IMR-90 (cell line): ENCODE results near the gene WAC. TPM values are rescaled to one million over a fixed set of nuclear protein-coding genes. Genes with fewer than 3 reads are reported as not detected.

Source experiments
- ATAC-seq: fragments of 200-7000 bp; cut with Tn5 transposase; 2 replicates; pipeline ENCODE4 v1.9.1; 2020; ENCODE audit warnings: low read depth, mild to moderate bottlenecking, moderate library complexity
- BruUV-seq: library from RNA; stranded (reverse); fragments of 400-500 nt; replicated peaks from 2 replicates; lab custom pipeline; 2021; lab: Mats Ljungman, UMichigan
- CTCF ChIA-PET: fragments of 300-600 bp; formaldehyde crosslinking; extraction: SDS; loops from one replicate; lab custom pipeline; 2021; ENCODE audit warnings: antibody characterized with exemption; lab: Yijun Ruan, JAX
- POLR2A ChIA-PET: fragments of 300-600 bp; sonication (Branson Sonifier 250); formaldehyde crosslinking; loops from one replicate; lab custom pipeline; 2022; ENCODE audit warnings: antibody characterized with exemption; ENCODE audit not compliant: unreplicated experiment; lab: Charles Lee
- DNase-seq: peaks from one replicate; pipeline ENCODE4 v3.0.0; 2013
- H2AFZ ChIP-seq: replicated peaks from 2 replicates; pipeline ENCODE3; 2013; ENCODE audit warnings: low read length, mild to moderate bottlenecking; ENCODE audit not compliant: poor library complexity
- H2AK5ac ChIP-seq: 2 replicates; pipeline ENCODE4 v1.6.1; 2013; ENCODE audit warnings: low read depth, low read length, inconsistent platforms
- H2AK9ac ChIP-seq: replicated peaks from 2 replicates; pipeline ENCODE3; 2013; ENCODE audit warnings: mild to moderate bottlenecking, low read depth, low read length, moderate library complexity; ENCODE audit not compliant: poor library complexity
- H2BK120ac ChIP-seq: 2 replicates; pipeline ENCODE4 v1.6.1; 2013; ENCODE audit warnings: low read depth, low read length, inconsistent platforms
- H2BK15ac ChIP-seq: 3 replicates; pipeline ENCODE4 v1.6.1; 2013; ENCODE audit warnings: low read depth, low read length, inconsistent platforms
- H2BK20ac ChIP-seq: 2 replicates; pipeline ENCODE4 v1.6.1; 2013; ENCODE audit warnings: low read depth, mild to moderate bottlenecking, inconsistent platforms, low read length, moderate library complexity
- H2BK5ac ChIP-seq: 2 replicates; pipeline ENCODE4 v1.6.1; 2013; ENCODE audit warnings: mild to moderate bottlenecking, low read depth, low read length, inconsistent platforms; ENCODE audit not compliant: poor library complexity, severe bottlenecking
- H3K14ac ChIP-seq: replicated peaks from 2 replicates; pipeline ENCODE4 v1.6.1; 2013; ENCODE audit warnings: low read depth, low read length, inconsistent platforms
- H3K18ac ChIP-seq: 2 replicates; pipeline ENCODE4 v1.6.1; 2013; ENCODE audit warnings: low read depth, low read length, control low read depth
- H3K23ac ChIP-seq: 2 replicates; pipeline ENCODE4 v1.6.1; 2013; ENCODE audit warnings: low read depth, low read length, inconsistent platforms
- H3K27ac ChIP-seq: 2 replicates; pipeline ENCODE4 v1.5.1; 2013; ENCODE audit warnings: mild to moderate bottlenecking, control low read depth, low read length; ENCODE audit not compliant: insufficient read depth
- H3K27me3 ChIP-seq: 2 replicates; pipeline ENCODE4 v1.6.1; 2013; ENCODE audit warnings: low read length; ENCODE audit not compliant: control insufficient read depth, insufficient read depth
- H3K36me3 ChIP-seq: 2 replicates; pipeline ENCODE4 v1.6.1; 2013; ENCODE audit warnings: low read length, mixed read lengths; ENCODE audit not compliant: control insufficient read depth, insufficient read depth
- H3K4ac ChIP-seq: 2 replicates; pipeline ENCODE4 v1.6.1; 2013; ENCODE audit warnings: low read depth, low read length, inconsistent platforms
- H3K4me1 ChIP-seq: 2 replicates; pipeline ENCODE4 v1.6.1; 2013; ENCODE audit warnings: low read length, mixed read lengths; ENCODE audit not compliant: control insufficient read depth, insufficient read depth
- H3K4me2 ChIP-seq: 2 replicates; pipeline ENCODE4 v1.6.1; 2013; ENCODE audit warnings: low read depth, mild to moderate bottlenecking, control low read depth, low read length, moderate library complexity
- H3K4me3 ChIP-seq: 2 replicates; pipeline ENCODE4 v1.5.1; 2013; ENCODE audit warnings: low read depth, mild to moderate bottlenecking, control low read depth, low read length, moderate library complexity; ENCODE audit not compliant: insufficient read depth
- H3K56ac ChIP-seq: 2 replicates; pipeline ENCODE4 v1.6.1; 2013; ENCODE audit warnings: low read length, inconsistent platforms; ENCODE audit not compliant: insufficient read depth; ENCODE audit errors: extremely low read depth
- H3K79me1 ChIP-seq, 2 experiments: 2 replicates each; pipeline ENCODE4 v1.6.1; 2013; ENCODE audit warnings: low read length in 2 of 2, inconsistent platforms in 1 of 2, low read depth in 1 of 2
- H3K9ac ChIP-seq: 2 replicates; pipeline ENCODE4 v1.6.1; 2013; ENCODE audit warnings: low read depth, low read length, control low read depth
- H3K9me1 ChIP-seq: 2 replicates; pipeline ENCODE4 v1.6.1; 2013; ENCODE audit warnings: low read length, inconsistent platforms; ENCODE audit not compliant: insufficient read depth
- H3K9me3 ChIP-seq: 2 replicates; pipeline ENCODE4 v1.6.1; 2013; ENCODE audit warnings: low read length; ENCODE audit not compliant: control insufficient read depth, insufficient read depth
- H4K20me1 ChIP-seq: 2 replicates; pipeline ENCODE4 v1.6.1; 2013; ENCODE audit warnings: low read length, inconsistent platforms; ENCODE audit not compliant: insufficient read depth
- H4K5ac ChIP-seq: 2 replicates; pipeline ENCODE4 v1.6.1; 2013; ENCODE audit warnings: mild to moderate bottlenecking, low read depth, low read length, control low read depth
- H4K8ac ChIP-seq, 2 experiments: 2 replicates each; pipeline ENCODE4 v1.6.1; 2013; ENCODE audit warnings: low read depth in 2 of 2, low read length in 2 of 2, control low read depth in 1 of 2, inconsistent platforms in 1 of 2
- H4K91ac ChIP-seq: 2 replicates; pipeline ENCODE4 v1.6.1; 2013; ENCODE audit warnings: low read depth, low read length, inconsistent platforms; ENCODE audit not compliant: insufficient read depth
- whole genome bisulfite sequencing, 2 experiments: methylation state at CpG; one replicate each; pipeline versions ENCODE4 v1.1.5 to v1.1.7; 2013; ENCODE audit warnings: missing lambda C conversion rate in 2 of 2; ENCODE audit not compliant: insufficient read length in 1 of 2; ENCODE audit errors: extremely low coverage in 2 of 2; 5-methylcytosine and 5-hydroxymethylcytosine counted together
- dilution Hi-C: fragments of 300-500 bp; cut with HindIII; formaldehyde crosslinking; loops from one replicate; pipeline ENCODE4 v1.14.3; 2018; ENCODE audit warnings: low sequenced_read_pairs; ENCODE audit not compliant: unreplicated experiment
- in situ Hi-C: fragments of 300-500 bp; cut with MboI; formaldehyde crosslinking; loops from 3 replicates; pipeline ENCODE4 v1.14.3; 2019; ENCODE audit warnings: low sequenced_read_pairs, inconsistent platforms, mixed read lengths
- intact Hi-C: fragments of 100-400 bp; cut with micrococcal nuclease; formaldehyde crosslinking; loops from 2 replicates; pipeline ENCODE4 v1.10.0; 2022
- polyA plus RNA-seq, 3 experiments: library from polyadenylated mRNA; depleted of rRNA; stranded (reverse); fragments of >200 nt; gene quantifications; 2 replicates each; pipeline ENCODE4 v1.2.3, GENCODE V29; 2012; ENCODE audit warnings: low replicate concordance in 1 of 3
- total RNA-seq: library from RNA; depleted of rRNA; stranded (reverse); fragments of >200 nt; gene quantifications from 2 replicates; pipeline ENCODE4 v1.2.3, GENCODE V29; 2012
- TF ChIP-seq, protein P1 (sequence below): conservative IDR thresholded peaks from 2 replicates; pipeline ENCODE4 v1.5.1; 2012; ENCODE audit warnings: mild to moderate bottlenecking, low read depth, low read length, improper control_type of control experiment

Gene WAC
- total and polyA plus RNA-seq, 2 of the 4 experiments (the other 2 are of a cell fraction) = 39.6 to 52.2 TPM

DNA sequence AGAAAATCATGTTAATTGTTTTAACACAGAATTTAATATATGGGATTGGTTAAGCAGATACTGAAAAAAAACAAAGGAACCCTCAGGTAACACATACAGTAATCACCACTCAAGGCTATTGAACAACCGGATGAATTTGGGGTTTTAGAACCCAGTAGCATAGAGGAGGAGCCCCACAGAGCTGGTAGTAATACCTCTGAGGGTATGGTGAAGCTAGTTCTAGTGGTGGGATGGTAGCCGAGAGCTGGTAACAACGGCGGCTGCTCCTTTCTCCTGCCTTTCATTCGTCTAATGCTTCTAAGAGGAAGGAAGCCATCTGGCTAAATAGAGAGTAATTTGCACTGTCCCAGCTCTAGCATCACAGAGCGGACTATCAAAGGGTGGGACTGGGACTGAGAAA lies 52.2 kb downstream of the WAC start:
- Histone ChIP-seq H3K4me1 (peaks cover 12% of the 10 kb centered on the region), H3K56ac (no peak overlapping the region), H4K8ac (no peak overlapping the region), H3K79me1 (peaks cover 17 to 71% of the 10 kb centered on the region in 2 experiments; a peak in 3 of 4 replicates), H2BK15ac (no peak overlapping the region), H3K9me3 (no peaks in the 10 kb centered on the region), H4K5ac (no peak overlapping the region), H2BK20ac (no peak overlapping the region), H3K18ac (no peak overlapping the region), H3K9me1 (peaks cover 11% of the 10 kb centered on the region), H3K4me3 (no peak overlapping the region), H4K91ac (no peak overlapping the region), H3K23ac (no peak overlapping the region), H4K20me1 (peaks cover 86% of the 10 kb centered on the region), H3K4me2 (no peak overlapping the region), H3K27ac (no peak overlapping the region), H2AK5ac (no peak overlapping the region), H3K27me3 (no peaks in the 10 kb centered on the region), H2BK5ac (no peak overlapping the region), H2BK120ac (no peak overlapping the region), H2AFZ (no peak overlapping the region), H3K9ac (no peak overlapping the region), H3K4ac (no peak overlapping the region), H2AK9ac (no peak overlapping the region), H3K14ac (no peak overlapping the region), H3K36me3 (peaks cover 20% of the 10 kb centered on the region)
- DNase-seq = no peak
- no peak for ATAC-seq
- in situ Hi-C loops = no loop called here
- no CpG with 5 or more reads among the region's 6 CpGs for WGBS, 2 experiments
- TF ChIP-seq, protein P1, sequence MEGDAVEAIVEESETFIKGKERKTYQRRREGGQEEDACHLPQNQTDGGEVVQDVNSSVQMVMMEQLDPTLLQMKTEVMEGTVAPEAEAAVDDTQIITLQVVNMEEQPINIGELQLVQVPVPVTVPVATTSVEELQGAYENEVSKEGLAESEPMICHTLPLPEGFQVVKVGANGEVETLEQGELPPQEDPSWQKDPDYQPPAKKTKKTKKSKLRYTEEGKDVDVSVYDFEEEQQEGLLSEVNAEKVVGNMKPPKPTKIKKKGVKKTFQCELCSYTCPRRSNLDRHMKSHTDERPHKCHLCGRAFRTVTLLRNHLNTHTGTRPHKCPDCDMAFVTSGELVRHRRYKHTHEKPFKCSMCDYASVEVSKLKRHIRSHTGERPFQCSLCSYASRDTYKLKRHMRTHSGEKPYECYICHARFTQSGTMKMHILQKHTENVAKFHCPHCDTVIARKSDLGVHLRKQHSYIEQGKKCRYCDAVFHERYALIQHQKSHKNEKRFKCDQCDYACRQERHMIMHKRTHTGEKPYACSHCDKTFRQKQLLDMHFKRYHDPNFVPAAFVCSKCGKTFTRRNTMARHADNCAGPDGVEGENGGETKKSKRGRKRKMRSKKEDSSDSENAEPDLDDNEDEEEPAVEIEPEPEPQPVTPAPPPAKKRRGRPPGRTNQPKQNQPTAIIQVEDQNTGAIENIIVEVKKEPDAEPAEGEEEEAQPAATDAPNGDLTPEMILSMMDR = no peak
- ChIA-PET CTCF (interaction anchor here (0.5 to 0.6 kb wide), 2 partner anchors 151 to 1729 kb away, joined by 4 to 5 read pairs; no protein-coding TSS in a partner anchor), POLR2A (no interaction called here)
- no TSS peak for BruUV-seq
- dilution Hi-C loops = no loop called here
- intact Hi-C loops = no loop called here
